KBM-7 (cell line): ENCODE data around the gene ZNF787.

Experiments used
- DNase-seq: peaks from one replicate; pipeline ENCODE4 v3.0.0-alpha.2; 2015
- in situ Hi-C: fragments of 300-500 bp; cut with MboI; formaldehyde crosslinking; loops from 2 replicates; pipeline ENCODE4 v1.14.3; 2020; ENCODE audit warnings: low sequenced_read_pairs, low pct_unique_long_range_greater_than_20kb, mixed read lengths

The ZNF787 gene

GRCh38 chr19:56145698-56146097, 24.6 kb upstream of the ZNF787 start:
- no peak for DNase-seq
- in situ Hi-C loops: no loop called here

GRCh38 chr19:56144831-56145230, 23.7 kb upstream of the ZNF787 start:
- in situ Hi-C loops: no loop called here
- DNase-seq: no peak

GRCh38 chr19:56144376-56144775, 23.3 kb upstream of the ZNF787 start:
- in situ Hi-C loops: no loop called here
- DNase-seq: peak; percentile 50

- in situ Hi-C loops: no loop called here
- no peak for DNase-seq
Measured at GRCh38 chr19:56142897-56143434, 21.9 kb upstream of the ZNF787 start.

DNA sequence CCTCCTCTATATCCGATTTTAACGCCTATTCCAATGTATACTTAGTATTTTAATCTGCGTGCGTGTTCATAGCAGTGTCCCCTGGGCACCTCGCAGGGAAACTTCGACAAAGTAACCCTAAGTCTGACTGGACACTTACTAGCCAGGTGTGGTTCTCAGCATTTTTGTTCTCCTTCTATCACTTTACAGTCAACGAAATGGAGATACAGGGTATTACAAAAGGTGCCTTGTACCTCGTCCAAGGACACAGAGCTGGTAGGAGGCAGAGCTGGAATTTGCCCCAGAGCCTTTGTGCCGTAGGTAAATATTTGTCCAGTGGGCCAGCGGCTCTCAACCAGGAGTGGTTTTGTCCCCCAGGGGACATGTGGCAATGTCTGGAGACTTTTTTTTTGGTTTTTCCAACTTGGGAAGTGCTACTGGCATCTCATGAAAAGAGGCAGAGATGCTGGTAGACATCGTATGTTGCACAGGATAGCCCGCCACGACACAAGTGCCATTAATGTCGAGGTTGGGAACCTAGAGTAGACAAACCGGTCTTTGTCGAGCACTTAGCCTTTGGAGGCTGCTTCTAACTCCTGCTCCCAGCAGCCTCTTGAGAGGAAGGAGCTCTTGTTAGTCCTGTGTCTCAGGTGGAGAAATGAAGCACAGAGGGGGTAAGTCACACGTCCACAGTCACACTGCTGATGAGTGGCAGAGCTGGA, 21.1 kb upstream of the ZNF787 start:
- in situ Hi-C loops: no loop called here
- DNase-seq: no peak

DNA sequence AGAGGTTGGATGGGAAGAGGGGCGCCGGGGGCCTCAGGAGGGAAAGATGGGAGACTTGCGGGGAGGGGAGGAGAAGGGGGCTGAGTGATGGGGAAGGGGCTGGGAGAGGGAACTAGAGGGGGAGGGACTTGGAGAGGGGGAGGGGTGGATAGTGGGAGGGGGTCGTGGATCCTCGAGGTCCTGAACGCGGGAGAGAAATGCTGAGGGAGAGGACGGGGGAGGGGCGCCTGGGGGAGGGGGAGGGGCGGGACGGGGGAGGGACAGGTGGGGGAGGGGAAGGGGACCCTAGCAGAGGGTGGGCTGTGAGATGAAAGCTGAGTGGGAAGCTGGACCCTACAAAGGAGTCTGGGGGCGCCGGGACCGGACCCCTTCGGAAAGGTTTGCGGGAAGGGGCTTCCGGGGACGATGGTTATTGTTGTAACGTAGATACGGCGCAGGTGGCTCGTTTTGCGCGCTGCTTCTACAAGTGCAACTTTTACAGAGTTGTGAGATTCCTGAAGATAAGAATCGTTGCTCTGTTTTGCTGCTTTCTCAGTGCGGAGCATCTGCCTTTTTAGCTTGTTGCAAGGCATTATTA, 20.4 kb upstream of the ZNF787 start:
- in situ Hi-C loops: no loop called here
- DNase-seq: no peak

- peak; percentile 99 for DNase-seq
- in situ Hi-C loops: no loop called here
Measured at GRCh38 chr19:56140583-56141416, 19.7 kb upstream of the ZNF787 start, which contains the start of gene ZNF444. TSS of gene ZNF444 (plus strand) at chr19:56141287. CDS start at chr19:56146912, 5,625 bp downstream.

- DNase-seq: peak; percentile 9
- in situ Hi-C loops: no loop called here
Measured at GRCh38 chr19:56139847-56140582, 18.9 kb upstream of the ZNF787 start.

DNA sequence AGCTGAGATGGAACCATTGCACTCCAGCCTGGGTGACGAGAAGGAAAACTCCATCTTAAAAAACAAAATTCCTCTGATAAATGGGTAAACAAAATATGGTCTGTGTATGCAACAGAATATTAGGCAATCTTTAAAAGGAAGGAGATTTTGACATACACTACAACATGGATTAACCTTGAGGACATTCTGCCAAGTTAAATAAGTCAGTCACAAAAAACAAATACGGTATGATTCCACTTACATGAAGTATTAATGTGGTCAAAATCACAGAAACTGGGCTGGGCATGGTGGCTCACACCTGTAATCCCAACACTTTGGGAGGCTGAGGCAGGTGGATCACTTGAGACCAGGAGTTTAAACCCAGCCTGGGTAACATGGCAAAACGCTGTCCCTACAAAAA, 17.0 kb upstream of the ZNF787 start:
- in situ Hi-C loops: no loop called here
- DNase-seq: no peak

DNA sequence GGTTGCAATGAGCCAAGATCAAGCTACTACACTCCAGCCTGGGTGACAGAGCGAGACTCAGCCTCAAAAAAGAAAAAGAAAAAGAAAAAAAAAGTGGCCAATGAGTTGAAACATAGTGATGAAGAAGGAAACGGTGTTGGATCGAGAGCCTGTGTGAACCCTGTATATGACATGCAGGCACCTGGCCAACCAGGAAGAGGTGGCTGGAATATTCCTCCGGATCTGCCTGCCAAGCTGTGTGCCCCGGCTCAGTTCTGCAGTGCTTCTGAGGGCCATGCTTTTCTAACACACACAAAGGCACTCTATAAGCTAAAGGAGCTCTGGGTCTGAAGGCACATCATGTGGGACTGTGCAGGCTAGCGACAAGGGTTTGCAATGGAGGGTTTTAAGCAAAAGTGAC, 16.3 kb upstream of the ZNF787 start:
- in situ Hi-C loops: no loop called here
- DNase-seq: no peak

- DNase-seq: no peak
- in situ Hi-C loops: no loop called here
Measured at GRCh38 chr19:56136362-56136761, 15.3 kb upstream of the ZNF787 start.

DNA sequence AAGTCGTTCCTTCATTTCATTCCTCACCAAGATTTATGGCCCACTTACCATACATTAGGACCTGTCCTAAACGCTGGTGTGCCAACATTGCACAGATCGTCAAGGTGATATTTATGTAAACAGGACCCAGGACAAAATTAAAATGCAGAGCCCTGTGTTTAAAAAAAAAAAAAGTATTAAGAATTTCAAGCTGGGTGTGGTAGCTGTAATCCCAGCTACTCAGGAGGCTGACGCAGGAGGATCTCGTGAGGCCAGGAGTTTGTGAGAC, 13.5 kb upstream of the ZNF787 start:
- no peak for DNase-seq
- in situ Hi-C loops: no loop called here

GRCh38 chr19:56133858-56134653, 13.0 kb upstream of the ZNF787 start:
- in situ Hi-C loops: no loop called here

GRCh38 chr19:56132316-56132822, 11.3 kb upstream of the ZNF787 start:
- in situ Hi-C loops: no loop called here
- DNase-seq: no peak

More at GRCh38 chr19:56133858-56134653, 13.0 kb upstream of the ZNF787 start:
- DNase-seq: peak; percentile 80

- no peak for DNase-seq
- in situ Hi-C loops: no loop called here
Measured at GRCh38 chr19:56131651-56132050, 10.6 kb upstream of the ZNF787 start.

- in situ Hi-C loops: no loop called here
- DNase-seq: no peak
Measured at GRCh38 chr19:56130006-56130405, 8.9 kb upstream of the ZNF787 start.

- DNase-seq: no peak
- in situ Hi-C loops: no loop called here
Measured at GRCh38 chr19:56126983-56127780, 6.1 kb upstream of the ZNF787 start.
